EL (cell line): ENCODE data around the gene TOLLIP.

ENCODE experiments used
- DNase-seq: peaks from one replicate; pipeline ENCODE4 v3.0.0-alpha.2; 2016

TOLLIP gene

DNA sequence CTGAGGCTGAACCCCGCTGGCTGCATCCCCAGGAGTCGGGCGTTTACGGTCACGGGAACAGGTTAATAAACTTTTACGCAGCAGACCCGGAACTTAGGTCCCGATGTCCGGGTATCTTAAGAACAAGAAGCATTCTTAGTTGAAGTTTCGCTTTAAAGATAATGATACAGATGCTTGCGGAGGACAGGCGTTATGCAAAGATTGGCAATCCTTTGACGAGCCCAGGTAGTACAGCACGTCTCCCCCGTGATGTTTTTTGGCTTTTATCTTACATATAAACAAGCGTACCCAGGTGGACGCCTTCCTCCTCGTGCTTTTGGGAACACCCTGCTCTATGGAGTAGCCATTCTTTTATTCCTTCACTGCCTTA is 871 bp upstream of the TOLLIP start:
- DNase-seq, result no peak

DNA sequence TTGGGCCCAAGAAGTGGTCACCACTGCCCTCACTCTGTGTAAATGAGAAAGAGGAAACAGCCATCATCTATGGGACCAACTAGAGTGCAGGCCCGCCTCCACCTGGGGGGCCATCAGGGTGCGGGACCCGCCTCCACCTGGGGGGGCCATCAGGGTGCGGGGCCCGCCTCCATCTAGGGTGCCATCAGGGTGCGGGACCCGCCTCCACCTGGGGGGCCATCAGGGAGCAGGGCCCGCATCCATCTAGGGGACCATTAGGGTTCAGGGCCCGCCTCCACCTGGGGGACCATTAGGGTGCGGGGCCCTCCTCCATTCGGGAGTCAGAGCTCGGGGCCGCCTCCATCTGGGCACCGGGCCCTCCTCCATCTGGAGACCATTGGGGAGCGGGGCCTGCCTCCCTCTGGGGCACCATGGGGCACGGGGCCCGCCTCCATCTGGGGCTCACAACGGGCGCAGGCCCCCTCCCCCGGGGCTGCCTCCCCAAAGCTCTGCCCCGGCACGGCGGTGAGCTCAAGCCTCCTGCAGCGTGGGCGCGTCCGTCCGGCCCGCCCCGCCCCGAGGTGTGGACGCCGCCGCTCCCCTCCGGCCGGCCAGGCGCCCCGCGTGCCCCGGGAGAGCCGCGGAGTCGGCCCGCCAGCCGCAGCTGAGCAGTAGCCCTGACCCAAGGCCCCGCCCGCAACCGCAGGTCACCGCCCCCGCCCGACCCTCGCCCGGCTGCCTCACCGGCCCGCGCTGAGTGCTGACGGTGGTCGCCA is 512 bp downstream of the TOLLIP start:
- DNase-seq, result no peak

DNA sequence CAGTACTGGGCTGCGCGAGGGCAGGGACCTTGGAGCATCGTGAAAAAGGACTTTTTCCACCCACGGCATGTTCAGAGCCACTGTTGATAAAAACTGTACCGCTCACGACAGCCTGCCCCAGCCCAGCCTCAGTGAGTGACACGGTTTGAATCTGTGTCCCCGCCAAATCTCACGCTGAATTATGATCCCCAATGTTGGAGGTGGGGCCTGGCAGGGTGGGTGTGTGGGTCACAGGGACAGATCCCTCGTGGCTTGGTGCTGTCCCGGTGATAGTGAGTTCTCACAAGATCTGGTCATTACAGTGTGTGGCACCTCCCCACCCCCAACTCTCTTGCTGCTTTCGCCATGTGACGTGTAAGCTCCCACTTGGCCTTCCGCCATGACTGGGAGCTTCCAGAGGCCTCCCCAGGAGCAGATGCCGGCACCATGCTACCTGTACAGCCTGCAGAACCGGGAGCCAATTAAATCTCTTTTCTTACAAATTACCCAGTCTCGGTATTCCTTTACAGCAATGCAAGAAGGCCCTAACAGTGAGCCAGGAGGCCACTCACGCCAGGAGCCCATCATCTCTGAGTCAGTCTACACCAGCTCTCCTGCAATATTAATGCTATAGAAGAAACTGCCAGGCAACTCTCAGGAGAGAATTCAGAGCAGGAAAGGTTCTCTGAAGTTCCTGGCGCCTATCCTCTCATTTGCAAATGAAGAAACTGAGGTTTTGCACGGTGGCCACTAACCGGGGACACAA is 1.3 kb downstream of the TOLLIP start:
- DNase-seq, result no peak

DNA sequence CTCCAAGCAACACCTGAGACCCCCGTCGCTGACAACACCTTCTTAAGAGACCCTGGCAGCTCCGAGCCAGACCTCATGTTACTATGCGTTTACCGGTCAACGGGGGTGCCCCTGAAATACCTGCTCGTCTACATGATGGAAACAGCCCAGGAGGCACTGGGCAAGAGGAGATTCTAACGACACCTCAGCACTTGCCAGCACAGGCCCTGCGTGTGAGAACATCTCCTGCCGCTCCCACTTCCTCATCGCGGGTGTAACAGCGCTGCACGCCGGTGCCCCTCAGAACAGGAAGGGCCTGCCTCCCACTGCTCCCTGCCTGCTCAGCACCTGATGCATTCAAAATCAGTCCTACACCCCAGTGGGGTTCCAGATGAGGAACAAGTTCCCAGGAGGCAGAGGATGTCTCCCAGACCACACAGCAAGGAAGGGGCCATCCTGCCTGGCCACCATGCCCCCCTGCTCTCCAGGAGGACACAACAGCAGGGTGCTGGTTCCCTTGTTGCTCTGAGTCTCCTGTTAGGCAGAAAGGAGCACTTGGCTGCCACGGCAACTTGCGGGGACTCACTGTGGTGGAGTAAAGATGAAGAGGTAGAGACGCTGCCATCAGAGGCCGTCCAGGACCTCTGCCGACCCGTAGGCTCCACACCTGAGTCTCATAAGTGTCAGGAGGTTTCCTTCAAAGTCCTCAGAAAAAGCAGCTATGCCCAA is 2.1 kb downstream of the TOLLIP start:
- DNase-seq, result no peak

DNA sequence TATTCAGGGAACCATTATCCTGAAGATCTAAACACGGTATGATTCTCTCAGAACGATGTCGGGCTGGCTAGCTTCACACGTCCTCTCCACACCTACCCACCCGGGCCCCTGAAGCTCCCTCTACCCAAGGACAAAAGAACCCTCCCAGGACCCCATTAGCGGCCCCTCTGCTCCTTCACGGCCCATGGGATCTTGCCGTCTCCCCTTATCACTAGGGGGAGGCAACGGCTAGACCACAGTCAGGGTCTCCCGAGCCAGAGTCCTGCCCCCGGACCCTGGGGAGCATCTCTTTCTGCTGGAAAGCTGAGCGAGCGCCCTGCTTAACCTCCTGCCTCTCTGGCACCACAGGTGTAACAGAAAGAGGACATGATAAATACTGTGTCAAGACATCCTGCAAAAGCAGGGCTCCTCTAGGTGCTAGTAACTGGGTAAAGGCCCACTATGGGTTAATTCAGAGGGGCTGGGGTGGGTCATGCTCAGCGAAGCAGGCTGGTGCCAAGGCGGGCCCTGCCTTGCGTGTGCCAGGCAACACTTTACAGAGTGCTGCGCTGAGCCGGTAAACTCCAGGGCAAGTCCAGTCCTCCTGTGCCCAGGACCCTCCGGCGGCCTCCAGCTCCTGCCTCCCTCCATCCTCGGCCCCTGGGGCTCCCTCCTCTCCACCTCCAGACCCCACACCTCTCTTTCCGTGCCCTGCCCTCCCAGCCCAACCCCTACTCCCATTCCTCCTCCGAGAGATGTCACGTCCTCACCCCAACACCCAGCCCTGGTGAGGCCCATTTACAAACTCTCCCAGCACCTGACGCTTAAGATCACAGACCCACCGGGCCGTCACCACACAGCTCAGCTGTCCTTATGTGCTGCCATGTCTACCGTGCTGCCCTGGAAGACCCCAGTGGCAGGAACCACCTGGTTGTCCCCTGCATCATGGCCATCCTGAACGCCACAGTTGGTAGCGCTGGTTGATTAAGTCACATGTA is 3.0 kb downstream of the TOLLIP start:
- no peak for DNase-seq

DNA sequence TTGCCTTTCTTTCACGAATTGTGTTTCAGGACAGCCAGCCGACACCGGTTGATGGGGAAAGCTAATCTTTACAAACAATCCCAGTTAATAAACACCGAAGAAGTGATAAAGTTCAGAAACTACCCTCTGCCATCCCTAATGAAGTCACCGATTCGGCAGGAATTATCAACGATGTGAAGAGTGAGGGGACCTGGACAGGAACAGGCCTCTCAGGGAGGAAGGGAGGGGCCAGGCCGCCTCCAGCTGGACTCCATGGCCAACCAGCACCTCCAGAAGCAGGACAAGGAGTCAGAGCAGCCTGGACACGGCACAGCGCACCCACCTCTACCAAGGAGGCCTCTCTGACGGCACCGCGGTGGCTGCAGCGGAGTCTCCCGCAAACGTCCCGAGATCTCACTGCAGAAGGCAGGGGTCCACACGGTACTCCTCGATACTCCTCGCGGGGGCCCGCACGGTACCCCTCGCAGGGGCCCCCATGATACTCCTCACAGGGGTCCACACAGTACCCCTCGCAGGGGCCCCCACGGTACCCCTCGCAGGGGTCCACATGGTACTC is 3.9 kb downstream of the TOLLIP start:
- DNase-seq, result no peak

DNA sequence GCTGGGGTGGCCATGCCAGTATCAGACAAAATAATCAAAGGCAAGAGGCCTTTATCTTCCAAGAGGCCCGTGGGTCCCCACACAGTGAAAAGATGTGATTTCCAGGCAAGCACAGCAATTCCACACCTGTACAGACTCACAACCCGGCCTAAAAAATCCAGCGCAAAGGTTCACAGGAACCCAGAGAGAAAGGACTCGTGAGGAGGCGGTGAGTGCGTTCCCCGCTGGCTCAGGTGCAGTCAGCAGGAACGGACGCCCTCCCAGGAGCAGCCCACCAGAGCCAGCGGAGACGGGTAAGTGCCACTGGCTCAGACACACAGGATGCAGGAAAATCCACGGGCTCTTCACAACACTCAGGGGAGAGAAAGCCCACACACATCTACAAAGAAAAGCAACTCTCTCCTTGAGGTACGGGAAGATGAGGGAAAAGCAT is 4.4 kb downstream of the TOLLIP start:
- DNase-seq, result no peak

DNA sequence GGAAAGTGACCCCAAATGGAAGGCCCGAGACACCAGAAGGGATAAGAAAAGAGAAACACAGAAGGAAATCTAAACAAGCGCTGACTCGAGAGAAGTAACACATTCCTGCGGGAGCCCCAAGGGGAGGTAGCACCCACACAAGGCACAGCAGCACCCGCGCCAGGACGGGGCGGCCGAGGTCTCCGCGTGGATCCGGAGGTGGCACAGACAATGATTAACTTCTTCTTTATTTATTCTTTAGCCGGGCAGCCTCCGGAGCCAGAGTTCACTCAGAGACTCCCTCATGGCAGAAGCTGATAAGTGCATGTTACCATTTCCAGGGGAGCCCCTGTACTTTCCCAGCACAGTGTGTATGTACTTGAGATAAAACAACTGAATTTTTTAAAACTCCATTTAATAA is 5.1 kb downstream of the TOLLIP start:
- DNase-seq, result no peak

DNA sequence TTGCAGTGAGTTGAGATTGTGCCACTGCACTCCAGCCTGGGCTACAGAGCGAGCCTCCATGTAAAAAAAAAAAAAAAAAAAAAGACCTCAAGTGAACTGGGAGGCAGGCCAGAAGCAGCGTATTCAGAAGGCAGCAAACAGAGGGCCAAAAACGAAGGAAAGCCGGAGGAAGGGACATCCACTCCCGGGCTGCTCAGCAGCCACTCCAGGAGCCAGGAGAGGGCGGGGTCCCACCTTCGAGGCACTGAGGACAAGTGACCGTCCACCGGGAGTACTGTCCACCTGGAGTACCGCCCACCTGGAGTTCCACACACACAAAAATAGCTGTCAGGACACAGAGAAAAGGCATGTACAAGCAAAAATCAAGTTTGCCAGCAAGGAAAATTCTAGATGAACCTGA is 5.5 kb downstream of the TOLLIP start:
- no peak for DNase-seq

DNA sequence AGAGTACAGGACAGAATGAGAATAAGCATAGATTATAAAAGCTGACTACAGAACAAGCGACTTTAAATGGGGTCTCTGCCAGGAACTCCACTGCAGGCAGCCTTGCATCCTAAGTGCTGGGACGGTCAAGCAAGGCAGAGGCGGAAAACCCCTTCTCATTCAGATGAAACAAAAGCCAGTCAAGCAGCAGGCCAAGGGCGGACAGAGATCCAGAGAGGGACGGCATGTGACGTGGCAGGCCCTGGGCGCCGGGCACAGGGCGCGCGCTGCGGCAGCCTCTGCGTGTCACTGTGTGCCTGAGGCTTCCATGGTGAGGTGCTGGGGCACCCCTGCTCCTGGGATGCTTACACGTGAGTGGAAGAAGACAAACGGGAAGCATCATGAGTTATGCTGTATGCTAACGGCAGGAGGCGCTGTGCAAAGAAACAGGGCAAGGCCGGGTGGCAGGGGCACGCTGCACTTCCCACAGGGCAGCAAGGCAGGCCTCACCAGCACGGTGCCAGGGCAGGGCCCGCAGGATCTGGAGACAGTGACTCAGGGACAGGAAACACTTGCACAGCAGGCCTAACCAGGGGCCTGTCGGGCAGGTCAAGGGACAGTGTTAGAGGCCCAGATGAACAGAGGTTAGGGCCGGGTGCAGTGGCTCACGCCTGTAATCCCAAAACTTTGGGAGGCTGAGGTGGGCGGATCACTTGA is 6.2 kb downstream of the TOLLIP start:
- no peak for DNase-seq

DNA sequence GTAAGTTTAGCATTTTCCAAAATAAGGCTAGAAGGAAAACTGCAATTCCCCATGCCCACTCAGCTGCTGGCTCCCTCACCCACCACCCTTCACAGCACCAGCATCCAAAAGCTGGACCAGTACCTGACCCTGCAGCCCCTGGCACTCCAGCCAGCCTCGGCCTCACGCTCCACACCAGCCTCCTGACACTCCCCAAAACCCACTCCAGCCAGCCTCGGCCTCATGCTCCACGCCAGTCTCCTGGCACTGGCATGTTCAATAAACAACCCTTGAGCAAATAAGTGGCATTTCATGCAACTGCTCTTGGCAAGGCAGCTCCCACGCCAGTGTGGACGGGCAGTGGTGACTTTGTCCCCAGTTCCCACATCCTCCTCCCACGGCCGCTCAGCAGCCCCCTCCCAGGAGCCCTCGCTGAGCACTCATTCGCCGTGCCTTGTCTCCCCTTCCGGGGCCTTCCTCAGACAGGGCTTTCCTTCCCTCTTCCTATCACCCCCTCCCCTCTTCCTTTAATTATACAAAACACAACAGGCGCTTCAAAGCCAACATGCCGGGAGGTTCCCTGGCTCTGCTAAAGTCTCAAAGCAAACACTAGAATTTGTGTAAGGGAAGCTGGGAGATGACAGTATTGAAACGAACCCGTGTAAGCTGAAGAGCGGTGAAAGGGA is 6.8 kb downstream of the TOLLIP start:
- DNase-seq, result no peak

DNA sequence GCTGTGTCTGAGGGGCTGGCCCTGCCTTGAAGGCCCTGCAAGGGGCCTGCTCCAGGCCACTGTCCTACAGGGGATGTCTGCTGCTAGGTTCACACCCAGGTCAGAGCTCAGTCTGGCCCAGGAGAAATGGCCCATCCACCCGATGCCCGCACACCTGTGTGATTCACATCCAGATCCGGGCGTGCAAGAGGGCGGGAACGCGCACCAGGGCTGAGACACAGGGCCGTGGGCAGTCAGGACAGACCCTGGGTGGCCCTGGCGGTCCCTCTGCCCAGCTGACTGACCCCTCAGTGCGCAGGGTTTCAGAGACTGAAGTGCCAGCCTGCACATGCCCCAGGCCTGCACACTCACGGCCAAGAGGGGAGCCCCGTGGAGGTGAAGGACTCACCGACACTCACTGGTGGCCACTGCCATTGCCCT is 7.4 kb downstream of the TOLLIP start:
- no peak for DNase-seq

DNA sequence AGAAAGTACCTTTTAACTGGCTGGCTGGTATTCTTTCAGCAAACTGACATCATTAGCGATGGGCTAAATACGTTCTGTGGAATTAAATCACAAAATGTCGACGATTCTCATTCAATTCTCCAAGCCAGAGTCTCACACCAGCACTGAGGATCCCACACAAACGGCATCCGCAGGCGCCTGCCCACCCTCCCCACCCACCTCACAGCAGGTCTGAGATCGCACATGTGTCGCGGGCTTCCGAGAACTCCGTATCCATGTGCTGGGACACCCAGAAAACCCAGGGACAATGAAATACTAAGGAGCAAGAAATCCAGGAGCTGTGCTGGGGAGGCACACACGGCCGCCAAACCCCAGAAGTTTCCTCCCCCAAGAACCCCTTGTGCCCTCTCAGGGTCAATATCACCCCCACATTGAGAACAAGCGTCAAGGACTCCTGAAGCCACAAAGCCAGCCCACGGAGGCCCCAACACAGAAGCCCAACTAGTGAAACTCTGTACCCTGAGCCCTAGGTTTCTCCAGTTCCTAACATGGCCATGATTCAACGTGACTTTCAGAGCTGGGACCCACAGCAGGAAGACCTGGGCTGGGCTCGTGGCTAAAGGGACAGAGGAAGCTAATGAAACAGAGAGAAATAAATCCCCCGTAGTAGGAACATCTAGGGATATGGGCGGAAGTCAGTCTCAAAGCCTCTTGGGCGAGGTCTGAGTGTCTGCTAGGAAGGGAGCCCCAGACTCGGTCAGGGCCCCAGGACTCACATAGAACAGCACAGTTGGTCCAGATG is 8.0 kb downstream of the TOLLIP start:
- no peak for DNase-seq

DNA sequence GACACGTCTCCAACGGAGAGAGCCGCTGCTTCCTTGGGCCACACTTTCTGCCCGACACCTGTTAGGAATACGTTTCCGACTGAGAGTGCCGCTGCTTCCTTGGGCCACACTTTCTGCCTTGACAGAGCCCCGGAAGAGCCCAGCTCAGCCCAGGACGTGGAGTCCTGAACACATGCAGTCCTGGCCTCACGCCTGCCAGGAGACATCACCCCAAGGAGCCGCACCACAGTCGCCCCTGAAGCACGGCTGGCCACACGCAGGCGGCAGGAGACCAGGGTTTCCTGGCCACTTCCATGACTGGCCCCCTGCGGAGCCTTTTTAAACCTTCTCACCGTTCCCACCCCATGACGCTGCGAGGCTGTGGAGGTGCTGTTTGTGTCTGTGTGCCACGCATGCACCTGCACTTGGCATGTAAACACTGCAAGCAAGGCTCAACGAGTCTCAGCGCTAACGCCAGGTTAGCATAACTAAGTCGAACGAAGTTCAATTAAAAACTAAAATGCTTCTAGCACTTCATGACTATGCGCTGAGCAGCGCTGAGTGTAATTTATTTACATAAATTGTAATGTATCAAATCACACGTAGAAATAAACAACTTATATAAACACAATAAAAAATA is 8.8 kb downstream of the TOLLIP start:
- no peak for DNase-seq

DNA sequence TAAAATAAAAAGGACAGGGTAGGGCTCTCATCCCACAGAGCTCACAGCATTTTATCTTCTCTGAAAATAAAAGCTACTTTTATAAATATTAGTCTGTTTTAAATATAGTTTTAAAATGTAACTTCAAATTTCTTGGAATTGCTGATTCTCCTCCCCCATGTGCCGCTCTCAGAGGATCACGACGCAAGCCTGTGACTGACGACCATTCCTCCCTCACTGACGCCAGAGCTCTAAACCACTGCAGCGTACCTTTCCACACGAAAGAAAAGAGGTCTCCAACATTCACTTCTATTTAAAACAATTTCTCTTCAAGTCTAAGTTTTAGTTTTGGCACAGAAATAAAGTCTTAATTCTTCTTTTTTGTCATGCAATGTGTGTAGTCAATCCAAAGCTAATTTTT is 9.3 kb downstream of the TOLLIP start:
- DNase-seq, result no peak

DNA sequence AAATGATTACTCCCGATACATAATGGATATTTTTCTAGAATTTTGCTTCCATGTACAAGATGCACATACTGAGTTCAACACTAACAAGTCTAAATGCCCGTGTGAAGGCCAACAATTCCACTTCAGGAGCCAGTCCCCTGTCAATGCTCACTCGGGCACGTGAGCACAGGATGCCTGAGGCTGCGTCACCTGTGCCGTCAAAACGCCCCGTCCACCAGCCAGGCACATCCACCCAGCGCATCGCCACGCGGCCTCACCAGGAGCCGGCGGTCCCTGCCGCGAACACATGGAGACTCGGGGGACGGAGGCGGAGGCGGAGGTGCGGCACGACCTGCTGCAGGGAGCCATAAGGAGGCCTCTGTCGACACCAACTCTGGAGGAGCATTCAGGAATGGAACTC is 9.8 kb downstream of the TOLLIP start:
- no peak for DNase-seq

DNA sequence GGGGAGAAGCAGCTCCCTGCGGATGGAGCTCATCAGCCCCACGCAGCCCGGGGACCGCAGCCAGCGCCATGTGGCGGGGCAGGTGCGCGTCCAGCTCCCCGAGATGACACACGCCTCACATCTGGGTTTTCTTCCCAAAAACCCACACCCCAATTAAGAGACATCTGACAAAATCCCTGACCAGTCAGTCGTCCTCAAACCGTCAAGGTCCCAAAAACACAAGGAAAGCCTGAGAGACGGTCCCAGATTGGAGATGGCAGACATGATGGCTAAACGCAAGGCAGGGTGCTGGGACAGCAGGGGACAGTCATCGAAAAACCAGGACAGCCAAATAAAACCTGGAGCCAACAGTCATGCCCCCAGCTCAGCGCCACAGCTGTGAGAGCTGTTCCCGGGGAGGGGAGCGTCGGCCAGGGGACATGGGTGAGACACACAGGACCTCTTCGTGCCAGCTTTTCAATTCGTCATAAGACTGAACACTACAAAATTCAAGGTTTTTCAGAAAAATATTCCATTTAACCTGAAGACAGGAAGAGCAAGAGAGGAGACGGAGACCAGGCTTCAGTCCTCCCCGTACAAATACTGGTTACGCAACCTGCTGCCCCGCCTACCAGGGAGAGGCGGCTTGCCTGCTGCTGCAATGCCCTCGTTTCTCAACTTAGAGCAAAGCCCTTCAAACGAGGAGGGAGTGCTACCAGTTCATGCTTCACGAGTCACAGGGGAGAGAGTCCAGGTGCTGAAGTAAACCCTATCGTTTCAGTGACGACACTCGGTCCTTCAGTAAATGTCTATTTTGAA is 10.5 kb downstream of the TOLLIP start:
- DNase-seq, result peak; percentile 26

DNA sequence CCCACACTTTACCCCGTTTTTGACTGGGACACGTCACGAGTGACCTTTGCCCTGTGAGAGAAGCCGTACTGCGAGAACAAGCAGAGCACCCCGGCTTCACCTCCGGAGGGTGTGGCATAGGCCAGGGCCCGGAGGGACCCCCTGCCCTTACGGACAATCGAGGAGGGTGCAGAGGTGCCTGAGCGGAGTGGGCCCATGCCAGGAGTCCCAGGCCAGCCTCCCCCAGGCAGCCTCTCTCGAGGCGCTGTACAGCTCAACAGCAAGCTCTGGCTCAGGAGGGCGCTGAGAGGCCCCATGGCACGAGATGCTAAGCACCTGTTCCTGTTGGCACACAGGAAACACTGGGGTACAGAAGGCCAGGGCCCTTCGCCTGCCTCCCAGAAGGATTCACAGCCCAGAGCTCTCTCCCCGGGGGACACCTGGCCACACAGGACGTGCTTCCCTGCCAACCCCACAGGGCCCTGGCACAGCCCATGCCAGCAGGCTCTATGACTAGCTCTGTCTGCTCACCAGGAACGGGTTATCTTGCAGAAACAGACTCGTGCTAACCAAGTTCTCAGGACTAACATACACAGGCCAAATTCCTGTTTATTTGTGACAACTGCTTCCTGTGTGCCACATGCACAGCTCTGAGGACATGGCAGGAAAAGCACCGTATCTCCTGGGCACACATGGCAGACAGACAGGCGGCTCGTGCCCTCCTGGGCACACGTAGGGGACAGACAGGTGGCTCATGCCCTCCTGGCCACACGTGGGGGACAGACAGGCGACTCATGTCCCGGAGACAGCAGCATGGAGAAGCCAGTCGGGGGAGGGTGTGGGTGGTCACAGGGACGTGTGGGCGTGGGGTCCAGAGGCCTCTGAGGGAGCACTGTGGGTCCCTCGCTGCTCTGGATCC is 11.6 kb downstream of the TOLLIP start:
- DNase-seq, result no peak
